Midbrain (tissue), 1 donor: Measurements from ENCODE around the gene MYH11.
A peak's percentile ranks its signal among the peaks of the same experiment; 100 is the strongest.

Experiments
- DNase-seq: peaks from one replicate; lab custom pipeline; 2025; lab: John Stamatoyannopoulos, UW

Gene MYH11

DNA sequence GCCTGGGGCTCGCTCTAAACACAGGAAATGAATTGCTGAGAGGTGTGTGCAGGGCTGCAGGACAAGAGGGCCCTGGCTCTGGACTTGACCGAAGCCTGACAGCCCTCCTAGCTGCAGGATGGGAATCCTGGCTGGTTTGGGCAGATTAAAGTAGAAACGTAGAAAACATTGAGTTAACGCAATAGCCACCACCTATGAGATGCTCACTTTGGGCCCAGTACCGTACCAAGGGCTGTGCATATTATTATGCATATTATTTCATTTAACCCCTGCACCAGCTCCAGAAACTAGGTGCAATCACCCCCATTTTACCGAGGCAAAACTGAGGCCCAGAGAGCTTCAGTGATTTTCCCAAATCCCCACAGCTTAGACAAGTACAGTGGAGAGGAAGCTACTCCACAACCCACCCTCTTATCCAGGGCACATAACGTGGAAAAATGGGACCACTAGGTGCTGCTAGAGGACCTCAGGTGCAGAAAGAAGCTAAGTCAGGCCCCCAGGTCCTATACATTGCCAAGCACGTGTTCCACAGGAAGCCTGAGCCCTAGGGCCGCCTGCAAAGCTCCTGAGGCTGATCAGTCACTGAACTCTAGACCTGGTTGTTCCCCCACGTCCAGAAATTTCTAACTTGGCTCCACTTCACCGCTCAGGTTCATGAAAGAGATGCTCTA, 79.2 kb downstream of the MYH11 start:
- DNase-seq = no peak

DNA sequence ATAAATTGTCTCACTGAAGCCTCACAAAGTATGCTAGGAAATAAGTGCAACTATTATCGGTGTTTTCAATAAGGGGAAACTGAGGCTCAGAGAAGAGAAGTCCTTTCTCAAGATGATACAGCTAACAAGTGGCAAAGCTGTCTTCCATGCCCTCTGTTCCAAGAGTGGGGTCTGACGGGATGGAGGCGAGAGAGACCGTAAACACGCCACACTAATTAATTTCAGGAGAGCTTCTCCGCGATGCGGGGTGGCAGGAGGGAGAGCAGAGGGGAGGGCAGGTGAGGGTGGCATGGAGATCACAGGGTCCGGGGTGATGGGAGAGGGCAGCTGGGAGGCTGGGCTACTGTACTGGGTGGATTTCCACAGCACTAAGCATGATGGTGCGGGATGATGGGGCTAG, 80.3 kb downstream of the MYH11 start:
- DNase-seq = no peak

DNA sequence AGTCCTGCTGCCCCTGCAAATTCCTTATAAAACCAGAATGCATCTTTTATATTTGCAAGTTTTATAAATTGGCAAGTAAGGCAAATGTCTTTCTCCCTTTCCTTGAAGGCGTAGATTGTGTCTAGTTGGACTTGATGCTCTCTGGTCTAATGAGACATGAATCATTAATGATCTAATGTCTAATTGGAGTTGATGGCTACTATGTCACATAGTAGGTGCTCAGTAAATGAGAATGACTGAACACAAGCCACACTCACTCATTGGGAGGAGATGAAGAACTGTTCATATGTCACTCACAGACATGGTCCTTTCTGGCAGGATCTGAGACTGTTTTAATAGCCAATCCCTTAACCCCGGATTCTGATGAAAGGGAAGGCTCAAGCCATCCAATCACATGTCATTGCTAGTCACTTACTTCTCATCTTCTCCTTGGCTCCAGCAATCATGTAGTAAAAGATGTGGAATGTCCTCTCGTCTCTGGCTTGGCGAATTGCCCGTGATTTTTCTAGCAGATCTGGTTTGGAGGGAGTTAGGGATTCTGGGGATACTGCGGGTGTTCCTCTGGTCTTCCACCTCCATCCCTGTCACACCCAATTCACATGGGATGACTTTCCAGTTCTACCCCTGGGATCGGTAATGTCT, 81.0 kb downstream of the MYH11 start:
- no peak for DNase-seq

DNA sequence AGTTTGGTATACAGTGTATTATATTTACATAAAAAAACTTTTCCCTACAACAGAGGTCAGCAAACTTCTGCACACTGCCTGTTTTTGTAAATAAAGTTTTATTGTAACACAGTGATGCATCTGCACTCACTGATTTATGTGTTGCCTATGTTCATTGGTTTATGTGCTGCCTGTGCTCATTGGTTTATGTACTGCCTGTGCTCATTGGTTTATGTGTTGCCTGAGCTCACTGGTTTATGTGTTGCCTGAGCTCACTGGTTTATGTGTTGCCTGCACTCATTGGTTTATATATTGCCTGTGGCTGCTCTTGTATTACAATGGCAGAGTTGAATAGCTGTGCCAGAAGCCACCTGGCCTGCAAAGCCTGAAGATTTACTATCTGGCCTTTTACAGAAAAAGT, 81.6 kb downstream of the MYH11 start:
- DNase-seq = no peak

DNA sequence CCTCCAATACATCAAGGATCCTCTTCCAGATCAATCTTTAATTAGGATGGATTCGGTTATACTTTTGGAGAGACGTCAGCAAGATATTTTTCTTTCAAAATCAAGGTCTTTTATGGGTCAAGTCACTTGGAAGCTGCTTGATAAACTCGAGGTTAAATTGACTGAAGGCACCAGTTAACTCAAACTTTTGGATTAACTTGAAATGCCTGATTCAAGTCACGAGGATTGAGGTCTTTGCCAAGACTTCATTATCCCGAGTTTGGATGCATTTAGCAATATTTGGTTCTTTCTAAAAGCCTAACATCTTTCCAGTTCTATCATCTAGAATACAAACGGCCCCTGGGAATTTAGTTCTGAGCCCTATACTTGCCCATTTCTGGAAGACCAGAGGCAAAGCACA, 82.9 kb downstream of the MYH11 start:
- no peak for DNase-seq

DNA sequence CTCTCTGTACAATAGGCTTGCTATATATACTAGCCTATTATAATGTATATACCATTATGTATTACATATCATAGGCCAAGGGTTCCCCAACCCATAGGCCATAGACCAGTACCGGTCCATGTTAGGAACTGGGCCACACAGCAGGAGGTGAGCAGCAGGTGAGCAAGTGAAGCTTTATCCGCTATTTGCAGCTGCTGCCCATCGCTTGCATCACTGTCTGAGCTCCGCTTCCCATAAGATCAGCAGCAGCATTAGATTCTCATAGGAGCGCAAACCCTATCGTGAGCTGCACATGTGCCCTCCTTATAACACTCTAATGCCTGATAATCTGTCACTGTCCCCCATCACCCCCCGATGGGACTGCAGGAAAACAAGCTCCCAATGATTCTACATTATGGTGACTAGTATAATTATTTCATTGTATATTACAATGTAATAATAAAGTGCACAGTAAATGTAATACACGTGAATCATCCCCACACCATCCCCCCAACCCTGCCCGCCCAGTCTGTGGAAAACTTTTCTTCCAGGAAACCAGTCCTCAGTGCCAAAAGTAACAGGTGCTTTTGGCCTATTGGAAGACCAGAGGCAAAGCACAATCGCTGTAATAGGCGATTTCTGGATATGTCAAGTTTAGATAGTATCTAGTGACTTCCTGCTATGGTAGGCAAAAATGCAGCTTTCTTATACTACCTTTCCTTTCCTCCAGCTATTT, 84.1 kb downstream of the MYH11 start:
- no peak for DNase-seq

DNA sequence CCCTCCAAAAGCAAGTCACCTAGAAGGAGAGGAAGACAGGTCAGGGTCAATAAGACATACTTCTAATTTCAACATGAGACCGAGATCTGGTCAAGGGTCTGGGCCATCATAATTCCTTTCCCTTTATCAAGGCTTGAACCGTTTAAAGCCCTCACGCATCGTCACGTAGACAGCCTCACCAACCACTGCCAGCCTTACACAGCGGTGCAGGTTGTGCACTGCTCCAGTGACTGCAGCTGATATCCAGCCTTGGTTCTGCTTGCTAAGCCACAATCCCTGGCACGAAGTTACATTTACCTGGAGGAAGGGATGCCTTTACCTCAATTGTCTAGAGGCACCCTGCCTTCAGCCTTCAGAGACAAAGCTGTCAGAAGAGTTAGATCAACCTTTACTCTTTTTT, 85.1 kb downstream of the MYH11 start:
- no peak for DNase-seq

DNA sequence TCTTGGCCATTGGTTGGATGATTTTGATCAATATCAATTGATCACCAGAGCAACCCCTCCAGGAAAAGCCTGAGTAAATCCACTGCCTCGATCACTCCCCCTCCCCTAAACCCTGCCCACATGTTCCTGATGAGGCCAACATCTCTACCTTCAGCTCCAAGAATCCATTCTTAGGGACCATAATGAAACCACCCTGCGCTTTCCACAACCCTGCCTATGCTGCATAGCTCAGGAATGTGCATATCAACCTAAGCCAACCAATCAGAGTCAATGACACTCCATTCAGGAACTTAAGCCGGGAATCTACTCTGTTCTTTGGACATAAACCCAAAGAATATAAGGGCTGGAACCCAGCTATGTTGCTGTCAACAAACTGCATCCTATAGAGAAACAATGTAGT, 86.3 kb downstream of the MYH11 start:
- no peak for DNase-seq

DNA sequence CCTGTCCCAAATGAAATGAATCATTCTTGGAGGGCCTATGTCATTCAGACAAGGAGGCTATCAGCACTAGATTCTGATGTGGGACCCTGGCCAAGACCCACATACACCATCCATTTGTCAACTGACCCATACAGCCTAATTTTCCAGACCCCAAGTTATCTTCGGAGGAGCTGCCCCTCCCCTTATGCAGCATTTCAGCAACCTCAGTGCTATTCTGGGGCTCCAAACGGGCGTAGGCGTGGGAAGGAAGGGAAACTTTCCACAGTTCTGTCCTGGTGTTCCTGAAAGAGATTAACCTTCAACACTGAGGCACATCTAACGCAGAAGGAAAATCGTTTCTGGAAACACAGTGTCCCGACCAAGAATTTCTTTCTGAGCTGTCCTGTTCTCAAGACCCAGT, 86.7 kb downstream of the MYH11 start:
- no peak for DNase-seq

DNA sequence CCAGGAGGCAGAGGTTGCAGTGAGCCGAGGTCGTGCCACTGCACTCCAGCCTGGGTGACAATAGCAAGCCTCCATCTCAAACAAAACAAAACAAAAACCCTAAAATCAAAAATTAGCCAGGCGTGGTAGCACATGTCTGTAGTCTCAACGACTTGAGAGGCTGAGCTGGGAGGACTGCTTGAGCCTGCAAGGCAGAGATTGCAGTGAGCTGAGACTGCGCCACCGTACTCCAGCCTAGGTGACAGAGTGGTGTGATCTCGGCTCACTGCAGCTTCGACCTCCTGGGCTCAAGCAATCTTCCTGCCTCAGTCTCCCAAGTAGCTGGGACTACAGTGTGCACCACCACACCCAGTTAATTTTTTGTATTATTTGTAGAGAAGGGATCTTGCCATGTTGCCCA, 87.6 kb downstream of the MYH11 start:
- no peak for DNase-seq

DNA sequence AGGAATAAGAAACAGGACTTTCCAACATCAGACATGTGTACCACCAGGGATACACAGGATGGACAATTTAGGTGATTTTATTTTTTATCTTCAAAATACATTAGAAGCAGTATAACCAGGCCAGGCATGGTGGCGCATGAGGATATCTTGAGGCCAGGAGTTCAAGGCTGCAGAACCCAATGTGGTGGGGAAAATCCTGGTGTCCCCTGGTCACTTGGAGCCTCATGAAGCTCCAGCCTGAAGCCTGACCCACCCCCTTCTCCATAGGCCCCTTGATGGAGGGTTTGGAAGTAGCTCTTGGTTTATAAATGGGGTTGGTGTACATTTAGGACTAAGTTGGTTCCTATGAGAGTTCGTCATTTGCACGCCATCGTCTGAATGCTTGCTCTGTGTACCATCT, 88.6 kb downstream of the MYH11 start:
- no peak for DNase-seq

DNA sequence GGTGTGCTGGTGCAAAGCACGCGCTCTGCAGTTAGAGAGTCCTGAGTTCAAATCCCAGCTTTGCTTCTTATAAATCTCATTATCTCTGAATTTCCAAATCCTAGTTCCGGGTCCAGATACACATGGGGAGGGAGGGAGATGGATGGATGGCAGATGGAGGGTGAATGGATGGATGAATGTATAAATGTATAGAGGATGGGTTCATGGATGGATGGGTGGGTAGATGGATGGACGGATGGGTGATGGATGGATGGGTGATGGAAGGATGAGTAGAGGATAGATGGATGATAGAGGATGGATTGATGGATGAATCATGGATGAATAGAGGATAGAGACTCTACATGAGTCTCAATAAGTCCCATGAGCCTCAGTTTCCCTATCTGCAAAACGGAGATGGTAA, 89.9 kb downstream of the MYH11 start:
- DNase-seq = no peak

DNA sequence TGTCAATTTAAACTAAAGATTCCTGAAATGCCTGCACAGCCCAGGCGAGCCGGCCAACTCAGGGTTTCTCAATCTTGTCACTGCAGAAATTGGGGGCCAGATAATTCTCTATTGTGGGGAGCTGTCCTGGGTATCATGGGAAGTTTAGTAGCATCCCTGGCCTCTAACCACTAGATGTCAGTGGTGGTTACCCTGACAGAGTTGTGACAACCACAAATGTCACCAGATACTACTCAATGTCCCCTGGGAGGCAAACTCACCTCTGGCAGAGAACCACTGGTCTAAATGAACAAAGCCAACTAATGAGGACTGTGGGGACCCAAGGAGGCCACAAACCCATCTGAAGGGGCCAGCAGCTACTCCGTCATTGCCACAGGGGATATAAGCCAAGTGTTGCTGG, 90.9 kb downstream of the MYH11 start:
- DNase-seq = peak; percentile 41

DNA sequence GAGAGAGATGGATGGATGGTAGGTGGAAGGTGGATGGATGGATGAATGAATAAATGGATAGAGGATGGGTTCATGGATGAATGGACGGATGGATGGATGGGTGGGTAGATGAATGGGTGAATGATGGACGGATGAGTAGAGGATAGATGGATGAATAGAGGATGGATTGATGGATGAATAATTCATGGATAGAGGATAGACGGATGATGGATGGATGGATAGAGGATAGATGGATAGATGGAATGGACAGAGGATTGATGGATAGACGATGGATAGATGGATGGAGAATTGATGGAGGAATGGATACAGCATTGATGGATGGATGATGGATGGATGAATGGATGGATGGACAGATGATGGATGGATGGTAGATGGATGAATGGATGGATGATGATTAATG, 91.7 kb downstream of the MYH11 start:
- DNase-seq = no peak

DNA sequence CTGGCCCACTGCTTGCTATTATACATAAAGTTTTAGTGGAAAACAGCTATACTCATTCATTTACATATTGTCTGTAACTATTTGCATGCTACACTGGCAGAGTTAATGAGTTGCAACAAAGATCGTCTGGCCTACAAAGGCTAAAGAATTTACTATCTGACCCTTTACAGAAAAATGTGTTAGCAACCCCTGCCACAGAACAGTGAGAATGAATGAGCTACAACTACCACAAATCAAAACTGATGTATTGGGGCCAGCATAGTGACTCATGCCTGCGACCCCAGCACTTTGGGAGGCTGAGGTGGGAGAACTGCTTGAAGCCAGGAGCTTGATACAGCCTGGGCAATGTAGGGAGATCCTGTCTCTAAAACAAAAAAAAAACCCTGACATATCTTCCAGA, 92.7 kb downstream of the MYH11 start:
- DNase-seq = no peak

DNA sequence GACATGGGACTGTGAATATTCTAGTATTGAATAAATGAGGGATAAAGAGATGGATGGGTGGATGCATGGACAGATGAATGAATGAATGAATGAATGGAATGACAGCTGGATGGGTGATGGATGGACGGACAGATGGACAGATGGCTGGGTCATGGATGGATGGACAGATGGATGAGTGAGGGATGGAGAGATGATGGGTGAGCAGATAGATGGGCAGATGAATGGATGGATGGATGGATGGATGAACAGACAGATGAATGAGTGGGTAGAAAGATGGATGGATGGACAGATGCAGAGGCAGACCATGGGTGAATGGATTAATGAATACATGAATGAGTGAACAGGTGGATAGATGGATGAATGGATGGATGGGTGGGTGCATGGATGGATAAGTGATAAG, 96.7 kb downstream of the MYH11 start:
- DNase-seq = no peak

DNA sequence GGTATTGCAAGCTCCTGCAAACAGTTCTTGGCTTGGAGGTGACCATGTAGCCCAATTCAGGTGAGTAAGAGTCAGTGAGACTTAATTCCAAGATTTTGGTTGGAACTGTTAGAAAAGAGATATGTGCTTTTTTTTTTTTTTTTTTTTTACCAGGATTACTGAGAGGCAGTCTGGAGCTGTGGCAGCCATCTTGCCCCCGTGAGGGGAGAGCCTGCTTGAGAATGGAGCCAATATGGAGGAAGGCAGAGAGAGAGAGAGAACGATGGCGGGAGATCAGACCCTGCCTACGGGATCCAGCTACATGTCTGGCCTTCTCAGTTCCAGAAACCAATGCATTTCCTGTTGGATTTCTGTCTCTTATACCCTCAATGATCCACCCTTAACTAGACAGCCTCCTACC, 97.8 kb downstream of the MYH11 start:
- DNase-seq = no peak

DNA sequence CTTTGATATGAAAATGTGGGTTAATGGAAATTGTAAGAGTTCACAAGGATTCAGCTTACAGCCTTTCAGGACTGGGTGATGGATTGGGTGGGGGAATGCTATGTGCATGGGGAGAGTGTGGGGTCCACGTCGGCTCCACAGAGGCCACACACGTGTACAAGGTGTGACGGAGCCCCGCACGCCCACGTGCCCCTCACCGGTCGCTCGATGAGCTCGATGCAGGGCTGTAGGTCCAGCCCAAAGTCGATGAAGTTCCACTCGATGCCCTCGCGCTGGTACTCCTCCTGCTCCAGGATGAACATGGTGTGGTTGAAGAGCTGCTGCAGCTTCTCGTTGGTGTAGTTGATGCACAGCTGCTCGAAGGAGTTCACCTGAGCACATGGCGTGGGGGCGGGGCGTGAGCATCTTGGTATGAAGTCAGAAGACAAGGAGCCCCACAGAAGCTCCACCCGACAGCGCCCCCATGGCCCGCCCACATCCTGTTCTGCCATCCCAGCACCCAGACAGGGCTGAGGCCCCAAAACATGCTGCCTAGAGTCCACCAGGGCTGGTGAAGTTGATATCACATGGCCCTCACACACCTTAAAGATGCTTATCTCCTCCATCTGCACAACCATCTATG, 99.1 kb downstream of the MYH11 start:
- no peak for DNase-seq

DNA sequence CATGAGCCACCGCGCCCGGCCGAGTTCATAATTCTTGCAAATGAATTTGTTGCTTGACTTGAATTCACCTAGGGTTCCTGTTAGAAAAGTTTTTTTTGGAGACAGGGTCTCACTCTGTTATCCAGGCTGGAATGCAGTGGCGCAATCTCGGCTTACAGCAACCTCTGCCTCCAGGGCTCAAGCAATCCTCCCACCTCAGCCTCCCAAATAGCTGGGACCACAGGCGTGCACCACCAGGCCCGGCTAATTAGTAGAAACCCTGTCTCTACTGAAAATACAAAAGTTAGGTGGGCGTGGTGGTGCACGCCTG, 99.8 kb downstream of the MYH11 start:
- no peak for DNase-seq

DNA sequence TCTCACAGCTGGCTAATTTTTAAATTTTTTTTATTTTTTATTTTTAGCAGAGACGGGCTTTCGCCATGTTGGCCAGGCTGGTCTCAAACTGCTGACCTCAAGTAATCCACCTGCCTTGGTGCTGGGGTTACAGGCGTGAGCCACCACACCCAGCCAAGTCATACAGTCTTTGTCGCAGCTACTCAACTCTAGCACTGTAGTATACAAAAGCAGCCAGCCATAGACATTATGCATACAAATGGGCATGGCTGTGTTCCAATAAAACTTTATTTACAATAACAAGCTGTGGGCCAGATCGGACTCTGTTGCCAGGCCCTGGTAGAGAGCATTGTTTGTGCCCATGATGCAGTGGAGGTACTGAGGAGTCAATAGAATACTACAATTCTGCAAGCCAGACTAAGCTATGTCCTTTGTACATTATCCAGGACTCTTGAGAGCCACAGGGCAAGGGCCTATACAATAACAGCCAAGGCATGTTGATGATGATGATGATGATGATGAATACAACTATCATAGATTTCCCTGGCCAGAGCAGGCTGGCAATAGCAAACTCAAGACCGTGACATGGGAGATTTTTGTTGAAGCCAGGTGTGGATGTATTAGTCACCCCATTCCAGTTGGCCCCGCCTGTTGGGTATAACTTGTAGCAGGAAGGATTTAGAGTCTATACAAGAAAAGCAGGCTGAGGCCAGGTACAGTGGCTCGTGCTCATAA, 101.8 kb downstream of the MYH11 start:
- no peak for DNase-seq

DNA sequence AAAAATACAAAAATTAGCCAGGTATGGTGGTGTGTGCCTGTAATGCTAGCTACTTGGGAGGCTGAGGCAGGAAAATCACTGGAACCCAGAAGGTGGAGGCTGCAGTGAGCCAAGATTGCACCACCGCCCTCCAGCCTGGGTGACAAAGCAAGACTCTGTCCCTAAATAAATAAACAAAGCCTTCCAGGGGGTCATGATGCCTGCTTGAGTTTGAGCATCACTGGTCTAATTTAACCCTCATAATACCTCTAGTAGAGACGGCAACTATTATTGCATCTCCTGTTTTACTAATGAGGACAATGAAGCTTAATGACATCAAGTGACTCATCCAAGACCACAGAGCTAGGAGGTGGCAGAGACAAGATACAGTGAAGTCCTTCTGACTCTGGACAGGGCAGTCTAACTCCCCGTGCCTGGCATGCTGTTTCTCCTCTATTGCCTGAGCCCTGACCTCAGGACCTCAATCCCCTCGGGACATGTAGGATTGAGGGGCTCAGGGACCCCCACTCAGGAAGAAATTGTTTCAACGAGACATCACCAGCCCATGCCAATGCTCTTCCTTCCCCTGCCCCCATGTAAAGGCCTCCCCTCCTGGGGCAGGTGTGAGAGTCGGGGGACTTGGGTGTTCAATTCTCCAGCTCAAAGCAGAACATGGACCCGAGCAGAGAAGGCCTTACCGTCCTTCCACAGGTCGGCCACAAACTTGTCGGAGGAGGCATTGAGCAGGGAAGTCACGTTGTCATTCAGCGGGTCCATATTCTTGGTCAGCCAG, 103.9 kb downstream of the MYH11 start:
- no peak for DNase-seq

DNA sequence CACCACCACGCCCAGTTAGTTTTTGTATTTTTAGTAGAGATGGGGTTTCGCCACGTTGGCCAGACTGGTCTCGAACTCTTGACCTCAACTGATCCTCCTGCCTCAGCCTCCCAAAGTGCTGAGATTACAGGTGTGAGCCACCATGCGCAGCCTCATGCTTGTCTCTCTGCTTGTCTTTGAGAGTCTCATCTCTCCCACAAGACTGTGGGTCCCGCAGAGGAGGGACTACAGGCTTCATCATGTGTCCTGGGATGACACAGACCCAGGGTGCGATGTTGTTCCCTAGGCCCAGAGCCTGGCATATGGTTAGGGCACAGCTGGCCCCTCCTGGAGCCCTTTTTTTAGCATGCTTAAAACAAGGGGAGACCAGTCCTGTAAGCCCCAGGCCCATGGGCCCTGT, 104.9 kb downstream of the MYH11 start:
- DNase-seq = no peak
